ENCODE measurements around the gene BBS4.

DNA sequence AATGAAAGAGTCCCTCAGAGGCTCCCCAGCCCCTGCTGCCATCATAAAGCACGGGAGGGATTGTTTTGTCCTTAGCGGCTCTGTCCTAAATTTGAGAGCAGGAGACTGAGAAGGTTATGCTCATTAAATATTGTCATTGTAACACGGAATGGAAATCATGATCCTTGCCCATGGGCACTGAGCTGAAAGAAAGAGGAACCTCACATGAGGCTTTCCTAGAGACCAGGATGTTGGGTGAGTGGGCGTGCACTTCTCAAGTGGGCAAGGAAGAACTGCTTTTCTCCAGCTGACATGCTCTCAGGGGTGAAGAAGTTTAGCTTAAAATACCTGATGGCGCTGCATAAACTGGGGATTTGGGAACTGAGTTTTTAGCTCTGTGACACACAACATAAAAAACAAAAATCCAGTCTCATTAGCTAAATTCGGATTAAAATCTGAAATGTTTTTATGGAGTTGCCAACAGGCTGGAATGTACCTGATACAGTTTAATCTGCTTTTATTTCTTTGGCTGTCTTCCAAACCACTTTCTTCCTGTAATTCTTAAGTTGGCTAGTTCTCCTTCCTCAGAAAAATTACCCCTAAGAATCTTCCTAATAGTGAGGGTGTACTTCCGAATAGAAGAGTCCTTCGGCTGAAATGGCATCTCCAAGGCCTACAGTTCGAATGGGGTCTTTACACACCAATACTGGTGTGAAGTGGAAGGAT lies 65.9 kb downstream of the BBS4 start:
- TF ChIP-seq CTCF (IDR thresholded peaks at IDR 0.05) (no peak), POLR2A (IDR thresholded peaks at IDR 0.05) (no peak), POLR2AphosphoS5 (IDR thresholded peaks at IDR 0.05) (no peak)
